NCI-H460 (cell line): Measurements from ENCODE around the gene NT5C2. TPM values are rescaled to one million over a fixed set of nuclear protein-coding genes. Genes with fewer than 3 reads are reported as not detected.
A peak's percentile ranks its signal among the peaks of the same experiment; 100 is the strongest.
"Not testable (repeated sequence)": the region's sequence is repeated elsewhere in the genome, so short reads cannot be mapped to it uniquely, and the experiment has no call there.

Experiments
- DNase-seq: peaks from one replicate; pipeline ENCODE4 v3.0.0-alpha.2; 2016; ENCODE audit warnings: low read depth; ENCODE audit errors: extremely low read depth
- polyA plus RNA-seq: library from polyadenylated mRNA; depleted of rRNA; stranded (reverse); fragments of >200 nt; gene quantifications from 2 replicates; pipeline ENCODE4 v1.2.3, GENCODE V29; 2014; cell fraction: nucleus; rRNA removed
- total RNA-seq: library from RNA; depleted of rRNA; stranded (reverse); fragments of >200 nt; shearing (Covaris generic); gene quantifications from 2 replicates; pipeline ENCODE4 v1.2.3, GENCODE V29; 2014; rRNA removed

NT5C2 gene
- 170 and 220 TPM in 2 replicates for total RNA-seq
- 123 and 129 TPM in 2 replicates for polyA plus RNA-seq

- peak; percentile 73 for DNase-seq
These were observed at the start of gene NT5C2 for GRCh38 chr10:103193107-103193819. TSS of gene NT5C2 (minus strand) at chr10:103193272. CDS start at chr10:103174958, 18,314 bp downstream.

- peak; percentile 91 for DNase-seq
These were observed 48.4 kb upstream of the NT5C2 start for GRCh38 chr10:103241262-103242011.

- peak; percentile 98 for DNase-seq
These were observed 45.6 kb upstream of the NT5C2 start for GRCh38 chr10:103238506-103239252.

- DNase-seq = no peak
These were observed 42.7 kb upstream of the NT5C2 start for GRCh38 chr10:103235775-103236174.

- DNase-seq = no peak
These were observed 39.9 kb upstream of the NT5C2 start for GRCh38 chr10:103232772-103233488.

- no peak for DNase-seq
These were observed 39.1 kb upstream of the NT5C2 start for GRCh38 chr10:103232131-103232673.

GRCh38 chr10:103231047-103231551, 38.0 kb upstream of the NT5C2 start:
- peak; percentile 90 for DNase-seq

- DNase-seq = no peak
These were observed 34.3 kb upstream of the NT5C2 start for GRCh38 chr10:103227416-103227815.

- no peak for DNase-seq
These were observed 32.9 kb upstream of the NT5C2 start for GRCh38 chr10:103225939-103226338.

- DNase-seq = not testable (repeated sequence)
These were observed 31.6 kb upstream of the NT5C2 start for GRCh38 chr10:103224721-103225120.

GRCh38 chr10:103224133-103224532, 31.1 kb upstream of the NT5C2 start:
- DNase-seq = no peak

- not testable (repeated sequence) for DNase-seq
These were observed 23.3 kb upstream of the NT5C2 start for GRCh38 chr10:103216362-103216761.

- DNase-seq = no peak
These were observed 22.5 kb upstream of the NT5C2 start for GRCh38 chr10:103215601-103216000.

GRCh38 chr10:103210262-103210661, 17.2 kb upstream of the NT5C2 start:
- not testable (repeated sequence) for DNase-seq

GRCh38 chr10:103207643-103208042, 14.6 kb upstream of the NT5C2 start:
- DNase-seq = not testable (repeated sequence)

GRCh38 chr10:103207141-103207540, 14.1 kb upstream of the NT5C2 start:
- DNase-seq = no peak

- DNase-seq = not testable (repeated sequence)
These were observed 13.6 kb upstream of the NT5C2 start for GRCh38 chr10:103206715-103207114.

- not testable (repeated sequence) for DNase-seq
These were observed 12.3 kb upstream of the NT5C2 start for GRCh38 chr10:103205401-103205800.

- no peak for DNase-seq
These were observed 11.5 kb upstream of the NT5C2 start for GRCh38 chr10:103204353-103205255.
